GM23338 (cell line): ENCODE results near the gene ZNF200. TPM values are rescaled to one million over a fixed set of nuclear protein-coding genes. Genes with fewer than 3 reads are reported as not detected.

Experiments
- ATAC-seq: fragments of 200-7000 bp; cut with Tn5 transposase; 3 replicates; pipeline ENCODE4 v1.9.1; 2020
- DNase-seq: peaks from one replicate; pipeline ENCODE4 v3.0.0-alpha.2; 2015; ENCODE audit warnings: low spot score
- H2AFZ ChIP-seq: fragments of 200-600 bp; sonication (generic); 2 replicates; pipeline ENCODE4 v1.8.0; 2016; ENCODE audit warnings: antibody characterized with exemption, mild to moderate bottlenecking, moderate library complexity
- H3F3A ChIP-seq: fragments of 200-600 bp; sonication (generic); replicated peaks from 2 replicates; pipeline ENCODE4 v1.8.0; 2017; ENCODE audit warnings: antibody characterized with exemption, mixed run types, low read depth
- H3K27ac ChIP-seq: fragments of 200-600 bp; sonication (generic); 2 replicates; pipeline ENCODE4 v1.6.1; 2016; ENCODE audit warnings: low read depth
- H3K27me3 ChIP-seq: fragments of 200-600 bp; sonication (generic); 2 replicates; pipeline ENCODE4 v1.8.0; 2016; ENCODE audit warnings: mild to moderate bottlenecking, mixed run types, moderate library complexity; ENCODE audit not compliant: insufficient read depth
- H3K36me3 ChIP-seq: fragments of 200-600 bp; sonication (generic); 2 replicates; pipeline ENCODE4 v1.8.0; 2016; ENCODE audit warnings: mild to moderate bottlenecking; ENCODE audit not compliant: insufficient read depth
- H3K4me1 ChIP-seq: fragments of 200-600 bp; sonication (generic); 2 replicates; pipeline ENCODE4 v1.8.0; 2016; ENCODE audit warnings: mild to moderate bottlenecking, moderate library complexity; ENCODE audit not compliant: insufficient read depth
- H3K4me2 ChIP-seq: fragments of 200-600 bp; sonication (generic); 2 replicates; pipeline ENCODE4 v1.7.1; 2017; ENCODE audit warnings: mixed run types
- H3K4me3 ChIP-seq: fragments of 200-600 bp; sonication (generic); 2 replicates; pipeline ENCODE4 v1.6.1; 2016; ENCODE audit warnings: mixed run types
- H3K79me2 ChIP-seq: fragments of 200-600 bp; sonication (generic); replicated peaks from 2 replicates; pipeline ENCODE4 v1.8.0; 2017; ENCODE audit warnings: mild to moderate bottlenecking; ENCODE audit not compliant: insufficient read depth
- H3K9me2 ChIP-seq: fragments of 200-600 bp; sonication (generic); 2 replicates; pipeline ENCODE4 v1.8.0; 2017; ENCODE audit not compliant: insufficient read depth
- H4K20me1 ChIP-seq: fragments of 200-600 bp; sonication (generic); replicated peaks from 2 replicates; pipeline ENCODE4 v1.8.0; 2017; ENCODE audit warnings: mild to moderate bottlenecking; ENCODE audit not compliant: insufficient read depth
- H3K27ac Mint-ChIP-seq: 2 replicates; pipeline ENCODE4 v1.8.0; 2020; ENCODE audit warnings: inconsistent platforms, mild to moderate bottlenecking, moderate library complexity, mixed read lengths
- H3K27me3 Mint-ChIP-seq: 3 replicates; pipeline ENCODE4 v1.8.0; 2022; ENCODE audit warnings: low read depth, mild to moderate bottlenecking, moderate library complexity, mixed read lengths, inconsistent platforms; ENCODE audit not compliant: insufficient read depth, poor library complexity
- H3K36me3 Mint-ChIP-seq: 3 replicates; pipeline ENCODE4 v1.8.0; 2021; ENCODE audit warnings: low read depth, mild to moderate bottlenecking, inconsistent platforms, moderate library complexity, mixed read lengths
- H3K4me1 Mint-ChIP-seq: 3 replicates; pipeline ENCODE4 v1.8.0; 2020; ENCODE audit warnings: mild to moderate bottlenecking, inconsistent platforms, mixed read lengths
- H3K4me3 Mint-ChIP-seq: 3 replicates; pipeline ENCODE4 v1.8.0; 2021; ENCODE audit warnings: moderate library complexity, mild to moderate bottlenecking, inconsistent platforms, mixed read lengths
- H3K9me3 Mint-ChIP-seq: 3 replicates; pipeline ENCODE4 v1.8.0; 2020; ENCODE audit warnings: moderate library complexity, mild to moderate bottlenecking, inconsistent platforms, mixed read lengths
- CREB1 ChIP-seq: fragments of 250-450 bp; sonication (Bioruptor Pico); IDR thresholded peaks from 2 replicates; pipeline ENCODE4 v1.5.0; 2020; ENCODE audit warnings: low read depth, mild to moderate bottlenecking, moderate library complexity
- CTCF ChIP-seq, 2 experiments: fragments of 200-600 bp in 1 of 2; sonication (generic) in 1 of 2; conservative IDR thresholded peaks; 2 replicates each; pipeline versions ENCODE4 v1.5.1 to v1.6.1; 2016 to 2017; ENCODE audit warnings: antibody characterized with exemption in 2 of 2, low read depth in 2 of 2, mild to moderate bottlenecking in 2 of 2, moderate library complexity in 1 of 2
- EZH2 ChIP-seq: fragments of 200-600 bp; sonication (generic); IDR thresholded peaks from one replicate; pipeline ENCODE4 v1.8.0; 2017; ENCODE audit warnings: antibody characterized with exemption, mild to moderate bottlenecking, low read depth; ENCODE audit not compliant: unreplicated experiment
- EZH2phosphoT487 ChIP-seq: fragments of 200-600 bp; sonication (generic); IDR thresholded peaks from one replicate; pipeline ENCODE4 v1.8.1; 2018; ENCODE audit warnings: antibody characterized with exemption; ENCODE audit not compliant: unreplicated experiment
- JUNB ChIP-seq: IDR thresholded peaks from one replicate; pipeline ENCODE4 v1.6.1; 2016; ENCODE audit warnings: antibody characterized with exemption; ENCODE audit not compliant: unreplicated experiment
- NANOG ChIP-seq: IDR thresholded peaks from 2 replicates; pipeline ENCODE4 v1.6.1; 2016; ENCODE audit warnings: antibody characterized with exemption, borderline replicate concordance
- POLR2AphosphoS5 ChIP-seq: IDR thresholded peaks from 2 replicates; pipeline ENCODE4 v1.6.1; 2016; ENCODE audit warnings: antibody characterized with exemption, low read depth
- STAT1 ChIP-seq: IDR thresholded peaks from one replicate; pipeline ENCODE4 v1.6.1; 2016; ENCODE audit warnings: antibody characterized with exemption; ENCODE audit not compliant: unreplicated experiment
- ZNF114 ChIP-seq: fragments of 250-450 bp; sonication (Bioruptor Pico); IDR thresholded peaks from 2 replicates; pipeline ENCODE4 v1.5.0; 2020; ENCODE audit warnings: mild to moderate bottlenecking, moderate library complexity
- ZNF331 ChIP-seq: fragments of 250-450 bp; sonication (Bioruptor Pico); IDR thresholded peaks from 2 replicates; pipeline ENCODE4 v1.5.0; 2020; ENCODE audit warnings: low read depth, mild to moderate bottlenecking, moderate library complexity
- ZNF462 ChIP-seq: fragments of 250-450 bp; sonication (Bioruptor Pico); IDR thresholded peaks from 2 replicates; pipeline ENCODE4 v1.5.0; 2020; ENCODE audit warnings: mild to moderate bottlenecking, moderate library complexity
- polyA plus RNA-seq: library from polyadenylated mRNA; unstranded; fragments of >200 nt; fragmentation: Nextera tagmentation; extraction: Ambion mirVana; gene quantifications from 2 replicates; pipeline ENCODE4 v1.2.1, GENCODE V29; 2016
- total RNA-seq: library from RNA; depleted of rRNA; stranded (reverse); fragments of >200 nt; shearing (Covaris generic); gene quantifications from 2 replicates; pipeline ENCODE4 v1.2.3, GENCODE V29; 2014
- TF ChIP-seq, protein P1 (sequence below): IDR thresholded peaks from 2 replicates; pipeline ENCODE4 v1.6.1; 2016; ENCODE audit warnings: antibody characterized with exemption
- TF ChIP-seq, protein P2 (sequence below): IDR thresholded peaks from one replicate; pipeline ENCODE4 v1.6.1; 2018; ENCODE audit warnings: antibody characterized with exemption; ENCODE audit not compliant: unreplicated experiment

The ZNF200 gene
- total and polyA plus RNA-seq, 2 experiments from 2014 or later, result 9.2 to 9.7 TPM

GRCh38 chr16:3194792-3195191 lies 40.2 kb downstream of the ZNF200 start:
- Histone ChIP-seq H2AFZ (no peak overlapping the region), H3K4me3 (no peak overlapping the region), H4K20me1 (no peaks in the 10 kb centered on the region; the same call in 1 of the 2 replicates), H3F3A (0 out of 2 replicates have a peak, but pooled peaks cover 3% of the 10 kb centered on the region), H3K9me2 (no peaks in the 10 kb centered on the region), H3K4me2 (no peak overlapping the region), H3K27ac (no peak overlapping the region), H3K79me2 (no peaks in the 10 kb centered on the region), H3K27me3 (peaks cover 14% of the 10 kb centered on the region), H3K4me1 (peaks cover 10% of the 10 kb centered on the region), H3K36me3 (no peaks in the 10 kb centered on the region)
- no peak overlapping the region for H3K4me3 Mint-ChIP-seq
- no peak for TF ChIP-seq ZNF114 (CRISPR knock-in tag)
- no peak for TF ChIP-seq EZH2
- TF ChIP-seq STAT1, result no peak
- TF ChIP-seq EZH2phosphoT487, result no peak
- TF ChIP-seq ZNF331, result no peak
- TF ChIP-seq NANOG, result no peak
- TF ChIP-seq CREB1 (CRISPR knock-in tag), result no peak
- TF ChIP-seq JUNB, result no peak
- no peak for TF ChIP-seq ZNF462 (CRISPR knock-in tag)
- TF ChIP-seq CTCF (conservative IDR thresholded peaks at IDR 0.05; ENCODE audit: low read depth in 2 of 2), result no peak
- TF ChIP-seq, protein P1, sequence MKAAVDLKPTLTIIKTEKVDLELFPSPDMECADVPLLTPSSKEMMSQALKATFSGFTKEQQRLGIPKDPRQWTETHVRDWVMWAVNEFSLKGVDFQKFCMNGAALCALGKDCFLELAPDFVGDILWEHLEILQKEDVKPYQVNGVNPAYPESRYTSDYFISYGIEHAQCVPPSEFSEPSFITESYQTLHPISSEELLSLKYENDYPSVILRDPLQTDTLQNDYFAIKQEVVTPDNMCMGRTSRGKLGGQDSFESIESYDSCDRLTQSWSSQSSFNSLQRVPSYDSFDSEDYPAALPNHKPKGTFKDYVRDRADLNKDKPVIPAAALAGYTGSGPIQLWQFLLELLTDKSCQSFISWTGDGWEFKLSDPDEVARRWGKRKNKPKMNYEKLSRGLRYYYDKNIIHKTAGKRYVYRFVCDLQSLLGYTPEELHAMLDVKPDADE, result no peak
- TF ChIP-seq, protein P2, sequence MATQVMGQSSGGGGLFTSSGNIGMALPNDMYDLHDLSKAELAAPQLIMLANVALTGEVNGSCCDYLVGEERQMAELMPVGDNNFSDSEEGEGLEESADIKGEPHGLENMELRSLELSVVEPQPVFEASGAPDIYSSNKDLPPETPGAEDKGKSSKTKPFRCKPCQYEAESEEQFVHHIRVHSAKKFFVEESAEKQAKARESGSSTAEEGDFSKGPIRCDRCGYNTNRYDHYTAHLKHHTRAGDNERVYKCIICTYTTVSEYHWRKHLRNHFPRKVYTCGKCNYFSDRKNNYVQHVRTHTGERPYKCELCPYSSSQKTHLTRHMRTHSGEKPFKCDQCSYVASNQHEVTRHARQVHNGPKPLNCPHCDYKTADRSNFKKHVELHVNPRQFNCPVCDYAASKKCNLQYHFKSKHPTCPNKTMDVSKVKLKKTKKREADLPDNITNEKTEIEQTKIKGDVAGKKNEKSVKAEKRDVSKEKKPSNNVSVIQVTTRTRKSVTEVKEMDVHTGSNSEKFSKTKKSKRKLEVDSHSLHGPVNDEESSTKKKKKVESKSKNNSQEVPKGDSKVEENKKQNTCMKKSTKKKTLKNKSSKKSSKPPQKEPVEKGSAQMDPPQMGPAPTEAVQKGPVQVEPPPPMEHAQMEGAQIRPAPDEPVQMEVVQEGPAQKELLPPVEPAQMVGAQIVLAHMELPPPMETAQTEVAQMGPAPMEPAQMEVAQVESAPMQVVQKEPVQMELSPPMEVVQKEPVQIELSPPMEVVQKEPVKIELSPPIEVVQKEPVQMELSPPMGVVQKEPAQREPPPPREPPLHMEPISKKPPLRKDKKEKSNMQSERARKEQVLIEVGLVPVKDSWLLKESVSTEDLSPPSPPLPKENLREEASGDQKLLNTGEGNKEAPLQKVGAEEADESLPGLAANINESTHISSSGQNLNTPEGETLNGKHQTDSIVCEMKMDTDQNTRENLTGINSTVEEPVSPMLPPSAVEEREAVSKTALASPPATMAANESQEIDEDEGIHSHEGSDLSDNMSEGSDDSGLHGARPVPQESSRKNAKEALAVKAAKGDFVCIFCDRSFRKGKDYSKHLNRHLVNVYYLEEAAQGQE, result no peak
- no peak for TF ChIP-seq POLR2AphosphoS5
- no peak overlapping the region for H3K27ac Mint-ChIP-seq
- DNase-seq (no peak), ATAC-seq (no peak)
- H3K9me3 Mint-ChIP-seq, result peaks cover 28% of the 10 kb centered on the region; the same call in 2 of the 3 replicates
- no peaks in the 10 kb centered on the region; the same call in 2 of the 3 replicates for H3K36me3 Mint-ChIP-seq
- peaks cover 33% of the 10 kb centered on the region for H3K27me3 Mint-ChIP-seq
- peaks cover 10% of the 10 kb centered on the region for H3K4me1 Mint-ChIP-seq
